Raji (cell line): ENCODE measurements around the gene UQCRC2.

Experiments
- POLR2A ChIP-seq: IDR thresholded peaks from 2 replicates; pipeline ENCODE4 v1.6.1; 2011; ENCODE audit warnings: low read depth, low read length, control low read depth; ENCODE audit not compliant: insufficient read depth

Gene UQCRC2

DNA sequence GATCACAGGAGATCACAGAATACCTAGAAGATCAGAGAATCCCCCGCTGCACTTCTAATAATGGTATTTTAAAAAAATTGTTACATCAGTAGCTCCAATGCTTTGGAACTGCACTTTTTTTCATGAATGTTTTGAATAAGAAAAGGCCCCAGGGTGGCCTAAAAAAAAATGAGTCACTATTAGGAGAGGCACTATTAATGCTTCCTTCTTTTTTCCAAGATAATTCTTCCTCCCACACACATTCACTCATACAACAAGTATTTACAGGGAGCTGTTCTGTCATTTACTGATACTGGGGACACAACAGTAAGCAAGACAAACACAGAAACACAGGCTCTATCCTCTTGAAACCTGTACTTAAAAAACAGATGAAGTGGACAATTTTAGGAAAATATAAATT is 48.4 kb downstream of the UQCRC2 start:
- no peak for TF ChIP-seq POLR2A

DNA sequence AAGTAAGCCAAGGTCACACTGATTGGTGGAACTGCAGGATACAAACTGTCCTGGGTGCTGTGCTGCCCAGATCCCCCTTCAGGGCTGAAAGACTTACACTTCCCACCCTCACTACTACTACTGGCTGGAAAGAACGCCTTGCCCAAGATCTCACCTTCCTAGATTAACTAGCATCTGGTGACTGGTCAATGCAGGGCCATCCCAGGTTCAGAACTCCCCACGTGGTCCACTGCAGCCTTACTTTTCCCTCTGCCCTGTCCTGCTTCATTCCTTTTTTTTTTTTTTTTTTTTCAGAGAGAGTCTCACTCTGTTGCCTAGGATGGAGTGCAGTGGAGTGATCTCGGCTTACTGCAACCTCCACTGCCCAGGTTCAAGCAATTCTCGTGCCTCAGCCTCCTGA is 50.0 kb downstream of the UQCRC2 start:
- no peak for TF ChIP-seq POLR2A

DNA sequence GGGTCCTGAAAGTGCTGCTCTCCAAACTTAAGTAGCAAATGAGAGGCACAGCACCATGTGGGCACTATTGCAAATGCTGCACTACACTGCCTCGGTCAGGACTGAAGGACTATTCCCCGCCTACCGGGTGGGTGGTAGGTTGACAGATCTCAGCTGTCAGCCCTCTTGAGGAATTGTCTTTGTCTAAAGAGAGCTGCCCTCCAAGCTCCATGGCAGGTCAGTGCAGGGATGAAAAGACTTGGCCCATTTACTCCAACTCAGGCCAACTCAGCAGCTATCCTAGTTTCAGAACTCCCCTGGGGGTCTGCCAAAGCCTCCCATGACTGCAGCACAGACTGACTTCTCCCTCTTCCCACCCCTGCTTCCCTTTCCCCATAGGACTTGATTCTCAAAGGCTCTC is 51.2 kb downstream of the UQCRC2 start:
- no peak for TF ChIP-seq POLR2A

DNA sequence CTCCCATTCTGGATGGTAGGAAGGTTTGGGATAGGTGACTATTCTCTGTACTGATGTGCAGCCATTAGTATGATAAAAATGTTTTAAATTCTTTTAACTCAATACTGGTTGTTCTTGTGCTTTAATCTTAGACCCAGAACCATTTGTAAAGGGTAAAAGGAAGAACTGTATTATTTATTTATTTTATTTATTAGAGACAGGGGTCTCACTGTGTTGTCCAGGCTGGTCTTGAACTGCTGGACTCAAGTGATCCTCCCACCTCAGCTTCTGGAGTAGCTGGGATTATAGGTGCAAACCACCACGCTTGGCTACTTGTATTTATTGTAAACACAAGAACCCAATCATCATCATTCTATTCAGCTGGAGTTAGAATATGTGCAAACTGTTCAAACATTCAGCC is 52.6 kb downstream of the UQCRC2 start:
- TF ChIP-seq POLR2A = no peak

DNA sequence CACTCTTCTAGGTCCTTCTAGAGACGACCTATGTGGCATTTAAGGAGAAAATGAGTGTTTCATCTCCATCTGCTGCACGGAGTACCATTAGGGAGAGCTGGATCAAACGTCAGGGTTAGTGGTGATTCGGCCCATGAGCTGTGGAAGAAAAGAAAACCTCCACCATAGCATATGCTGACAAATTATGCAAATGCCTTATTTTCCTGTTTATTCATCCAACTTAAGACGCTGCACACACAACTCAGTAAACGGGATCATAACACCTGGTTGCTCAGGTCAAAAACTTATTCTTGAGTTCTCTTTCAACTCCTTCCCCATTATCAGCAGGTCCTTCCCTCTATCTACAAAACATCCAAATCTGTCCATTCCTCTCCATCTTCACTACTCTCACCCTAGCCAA is 53.5 kb downstream of the UQCRC2 start:
- no peak for TF ChIP-seq POLR2A

DNA sequence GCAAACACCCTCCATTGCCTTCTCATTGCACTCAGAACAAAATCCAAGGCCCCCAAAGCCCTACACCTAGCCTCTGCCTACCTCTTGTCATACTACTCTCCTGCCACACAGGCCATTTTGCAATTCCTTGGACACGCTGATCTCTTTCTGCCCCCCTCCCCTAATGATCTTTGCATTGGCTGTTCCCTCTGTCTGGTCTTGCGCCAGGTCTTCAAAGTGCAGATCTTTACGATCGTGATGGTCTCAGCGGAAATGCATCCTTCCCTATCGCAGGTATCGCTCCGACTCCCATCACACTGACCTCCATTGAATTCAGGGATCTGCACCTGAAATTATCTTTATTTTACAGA is 54.0 kb downstream of the UQCRC2 start:
- TF ChIP-seq POLR2A = no peak

DNA sequence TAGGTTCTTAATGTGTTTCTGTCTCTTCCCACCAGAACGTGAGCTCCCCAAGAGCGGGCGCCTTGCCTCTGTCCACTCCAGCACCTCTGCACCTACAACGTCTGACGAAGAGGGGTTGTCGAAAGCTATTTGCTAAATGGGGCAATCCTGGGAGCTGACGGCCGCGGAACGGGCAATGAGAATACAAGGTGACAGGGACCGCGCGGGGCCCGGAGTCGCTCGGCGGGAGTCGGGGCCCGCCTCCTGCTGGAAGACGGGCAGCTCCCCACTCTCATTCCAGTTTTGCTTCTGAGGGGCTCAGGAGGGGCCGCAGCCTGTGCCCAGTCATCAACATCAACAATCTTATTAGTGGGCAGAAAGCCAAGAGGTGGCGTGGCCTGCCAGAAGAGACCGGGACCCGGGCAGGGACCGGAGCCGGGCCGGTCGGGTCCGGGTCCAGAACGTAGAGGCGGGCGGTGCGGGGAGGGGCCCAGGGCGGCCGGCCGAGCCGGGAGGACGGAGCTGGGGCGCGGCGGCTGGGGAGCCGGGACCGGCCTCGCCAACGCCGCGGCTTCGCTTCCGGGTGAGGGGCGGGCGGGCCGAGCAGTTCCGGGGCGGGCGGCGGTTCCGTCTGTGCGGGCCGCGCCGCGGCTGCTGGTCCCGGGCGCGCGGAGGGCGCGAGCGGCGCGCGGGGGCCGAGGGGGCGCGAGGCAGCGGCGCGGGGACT is 54.5 kb downstream of the UQCRC2 start, which contains the start of gene MOSMO:
MOSMO (plus strand) TSS at position 603 of the 706 bp plus-strand sequence. CDS start 191 bp downstream, outside the sequence.
- TF ChIP-seq POLR2A = peak; percentile 49; the same call in 1 of the 2 replicates

DNA sequence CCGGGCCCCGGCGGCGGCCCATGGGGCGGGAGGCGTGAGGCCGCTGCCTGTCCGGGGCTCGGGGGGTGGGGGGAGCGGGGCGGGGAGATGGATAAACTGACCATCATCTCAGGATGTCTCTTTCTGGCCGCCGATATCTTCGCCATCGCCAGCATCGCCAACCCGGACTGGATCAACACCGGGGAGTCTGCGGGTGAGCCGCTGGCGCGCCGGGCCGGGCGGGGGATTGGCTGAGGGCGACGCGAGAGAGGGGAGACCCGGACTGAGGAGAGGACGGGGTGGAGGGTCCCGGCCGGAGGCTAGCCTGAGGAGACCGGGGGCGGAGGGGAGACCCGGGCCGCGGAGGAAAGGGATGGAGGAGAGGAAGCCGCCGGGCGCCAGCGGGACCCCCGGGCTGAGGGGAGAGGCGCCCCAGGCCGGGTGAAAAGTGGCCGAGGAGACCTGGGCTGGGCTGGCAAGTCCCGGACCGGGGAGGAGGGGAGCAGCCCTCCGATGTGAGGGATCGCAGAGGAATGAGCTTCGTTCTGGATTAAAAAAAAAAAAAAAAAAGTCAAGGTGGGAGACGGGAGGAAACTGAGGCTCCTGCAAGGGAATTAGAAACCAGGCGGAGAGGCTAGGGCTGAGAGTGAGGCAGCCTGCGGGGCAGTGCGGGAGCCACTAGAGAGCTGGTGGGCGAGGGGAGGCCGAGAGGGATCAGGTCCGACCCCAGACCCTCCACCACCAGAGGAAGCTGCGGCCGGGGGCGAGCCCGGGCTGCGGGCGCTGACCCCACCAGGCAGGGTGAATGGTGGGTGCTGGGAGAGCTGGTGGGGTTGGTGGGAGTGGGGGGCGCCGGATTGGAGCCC is 55.3 kb downstream of the UQCRC2 start:
- TF ChIP-seq POLR2A = no peak

DNA sequence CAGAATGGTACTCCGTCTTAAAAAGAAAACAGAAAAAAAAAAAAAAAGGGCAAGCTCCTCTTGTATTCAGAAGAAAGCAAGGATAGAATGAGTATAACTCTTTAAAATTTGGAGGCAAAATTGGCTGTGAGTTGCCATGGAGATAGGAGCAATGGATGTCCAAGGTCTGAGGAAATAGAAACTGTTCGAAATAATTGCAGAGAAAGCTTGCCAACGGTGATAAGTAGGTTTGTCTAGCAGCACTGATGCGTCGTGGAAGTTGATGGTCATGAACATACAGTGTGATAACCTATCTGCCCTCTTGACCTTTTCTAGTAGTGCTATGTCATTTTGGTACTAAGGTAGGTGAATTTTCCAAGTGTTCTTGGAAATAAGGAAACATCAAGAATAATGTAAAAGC is 57.7 kb downstream of the UQCRC2 start:
- no peak for TF ChIP-seq POLR2A

DNA sequence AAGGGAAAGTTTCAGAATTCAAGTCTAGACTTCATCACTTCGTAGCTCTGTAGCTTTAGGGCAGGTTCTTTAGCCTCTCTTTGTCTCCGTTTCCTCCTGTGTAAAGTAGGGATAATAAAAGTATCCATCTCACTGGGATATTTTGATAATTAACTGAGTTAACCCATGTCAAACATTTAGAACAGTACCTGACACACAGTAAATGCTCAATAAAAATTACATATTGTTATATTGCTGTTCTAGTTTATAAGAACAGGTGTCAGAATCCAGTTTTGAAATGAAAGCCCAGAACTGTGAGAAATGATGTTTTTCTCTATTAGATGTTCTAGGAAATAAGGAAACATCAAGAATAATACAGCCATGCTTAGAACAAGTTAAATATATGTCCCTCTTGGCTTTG is 59.1 kb downstream of the UQCRC2 start:
- no peak for TF ChIP-seq POLR2A

DNA sequence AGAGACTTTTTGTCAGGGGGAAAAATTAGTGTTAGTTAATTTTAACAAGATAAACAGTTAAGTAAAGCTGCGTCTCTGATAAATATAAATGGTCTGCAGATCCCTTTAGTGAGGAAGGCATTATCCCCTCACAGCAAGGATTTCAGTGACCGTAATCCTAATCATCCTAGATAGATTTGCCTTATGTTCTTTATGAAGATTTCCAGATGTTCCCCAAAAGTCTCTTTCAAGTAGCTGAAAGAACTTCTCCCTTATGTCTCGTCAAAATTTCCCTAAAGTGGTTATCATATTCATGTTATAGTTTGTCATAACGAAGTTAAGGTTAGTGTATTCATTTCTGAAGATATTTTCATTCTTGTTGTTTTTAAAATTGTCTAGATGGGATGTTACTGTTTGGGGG is 60.3 kb downstream of the UQCRC2 start:
- TF ChIP-seq POLR2A = no peak

DNA sequence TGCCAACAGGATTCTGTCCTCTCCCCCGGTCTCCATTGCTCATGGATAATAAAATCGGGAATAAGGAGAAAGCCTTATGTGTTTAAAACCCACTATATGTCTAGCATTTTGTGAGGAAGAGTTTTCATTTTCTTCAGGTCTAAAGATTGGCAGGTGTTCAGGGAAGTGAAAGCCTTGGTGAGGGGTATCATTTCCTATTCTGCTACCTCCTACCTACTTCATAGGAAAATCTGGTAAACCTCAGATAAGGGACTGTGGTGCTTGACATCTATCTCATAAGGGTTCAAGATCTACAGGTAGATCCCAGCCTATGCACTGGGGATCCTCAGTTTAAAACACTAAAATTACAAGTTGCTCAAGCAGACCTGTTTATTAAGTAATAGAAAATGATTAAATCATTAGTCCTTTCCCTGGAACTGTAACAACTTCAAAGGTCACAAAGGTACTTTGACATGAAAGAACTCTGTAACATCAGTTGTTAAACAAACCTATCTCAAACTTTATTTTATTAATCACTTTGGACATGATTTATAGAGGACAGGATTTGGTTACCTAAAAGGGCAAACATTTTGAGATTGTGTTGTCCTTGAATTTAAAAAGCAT is 61.2 kb downstream of the UQCRC2 start:
- no peak for TF ChIP-seq POLR2A

DNA sequence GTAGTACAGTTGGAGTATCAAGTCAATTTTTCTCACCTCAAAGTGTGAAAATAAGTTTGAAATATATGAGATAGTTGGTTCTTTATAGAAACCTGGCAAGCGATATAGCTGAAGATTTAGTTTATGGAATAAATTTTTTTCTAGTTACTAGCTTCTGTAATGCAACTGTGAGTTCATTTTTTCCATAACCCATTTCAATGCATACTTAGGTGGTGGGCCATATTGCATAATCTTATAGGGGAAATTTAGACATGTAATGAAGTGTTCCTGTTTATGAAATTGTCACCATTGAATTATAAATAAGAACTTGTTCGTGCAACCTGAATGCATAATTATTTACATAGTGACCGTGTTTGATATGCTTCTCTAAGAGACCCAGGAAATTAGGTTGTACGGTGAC is 63.8 kb downstream of the UQCRC2 start:
- TF ChIP-seq POLR2A = no peak

DNA sequence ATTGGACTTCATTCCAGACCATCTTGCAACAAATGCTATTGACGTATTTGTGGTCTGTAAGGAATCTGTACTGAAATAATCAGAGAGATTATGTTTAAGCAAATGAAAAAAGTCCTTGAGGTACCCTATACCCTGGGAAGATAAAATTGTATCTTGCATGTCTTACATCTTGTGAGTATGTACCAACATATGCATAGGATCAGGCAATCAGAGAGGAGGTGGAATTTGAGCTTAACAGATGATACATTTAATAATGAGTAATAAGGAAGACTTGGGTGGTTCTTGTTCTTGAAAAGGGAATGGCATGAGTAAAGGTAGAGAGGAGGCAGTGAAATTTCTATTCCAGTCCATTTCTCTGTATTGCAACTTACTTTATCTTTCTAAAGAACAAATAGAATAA is 65.4 kb downstream of the UQCRC2 start:
- TF ChIP-seq POLR2A = no peak

DNA sequence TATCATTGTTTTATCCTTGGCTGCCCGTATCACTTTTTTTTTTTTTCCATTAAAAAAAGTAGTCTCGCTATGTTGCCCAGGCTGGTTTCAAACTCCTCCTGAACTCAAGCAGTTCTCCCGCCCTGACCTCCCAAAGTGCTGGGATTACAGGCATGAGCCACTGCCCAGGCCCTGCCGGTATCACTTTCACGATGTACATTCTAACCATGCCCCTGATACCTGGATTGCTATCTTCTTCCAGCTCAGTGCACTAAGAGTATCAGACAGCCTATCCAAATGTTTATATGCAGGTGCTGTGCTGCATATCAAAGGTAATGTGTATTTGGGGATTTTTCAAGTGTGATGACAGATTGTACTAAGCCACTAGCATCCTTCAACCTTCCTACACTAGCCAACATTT is 69.0 kb downstream of the UQCRC2 start:
- no peak for TF ChIP-seq POLR2A

DNA sequence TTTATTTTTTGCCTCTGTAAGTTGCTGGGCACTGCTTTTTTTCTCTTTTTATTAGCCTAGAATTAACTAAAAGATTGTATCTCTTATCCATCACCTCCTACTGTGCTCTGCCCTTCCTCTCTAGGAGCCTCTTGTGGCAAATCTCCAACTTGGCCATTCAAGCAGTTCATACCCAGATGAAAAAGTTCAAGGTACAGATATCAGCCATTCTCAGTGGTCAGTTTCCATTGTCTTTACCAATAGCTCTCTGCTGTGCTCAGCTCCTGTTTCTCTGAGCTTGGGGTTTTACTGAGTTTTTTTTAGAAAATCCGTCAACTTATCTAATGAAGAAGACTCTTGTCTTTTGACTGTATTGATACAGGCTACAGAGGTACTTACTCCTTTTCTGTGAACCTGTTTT is 70.3 kb downstream of the UQCRC2 start:
- TF ChIP-seq POLR2A = no peak

DNA sequence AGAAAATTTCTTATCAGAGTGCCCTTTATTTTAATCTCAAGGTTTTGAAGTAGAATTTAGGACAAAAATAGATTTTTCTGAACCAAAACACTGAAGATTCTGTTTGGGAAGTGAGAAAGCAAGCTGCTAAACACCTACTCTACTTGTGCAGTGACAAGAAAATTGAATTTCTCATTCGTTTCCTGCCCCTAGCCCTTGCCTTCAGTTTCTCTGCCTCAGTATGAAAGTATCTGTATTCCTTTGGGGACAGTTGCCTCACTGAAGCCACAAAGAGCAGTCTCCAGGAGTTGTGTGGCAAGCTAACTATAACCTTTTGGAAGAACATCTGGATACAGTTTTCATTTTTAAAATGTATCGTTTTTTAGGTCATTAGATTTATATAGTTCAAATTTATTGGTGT is 74.5 kb downstream of the UQCRC2 start:
- TF ChIP-seq POLR2A = no peak

DNA sequence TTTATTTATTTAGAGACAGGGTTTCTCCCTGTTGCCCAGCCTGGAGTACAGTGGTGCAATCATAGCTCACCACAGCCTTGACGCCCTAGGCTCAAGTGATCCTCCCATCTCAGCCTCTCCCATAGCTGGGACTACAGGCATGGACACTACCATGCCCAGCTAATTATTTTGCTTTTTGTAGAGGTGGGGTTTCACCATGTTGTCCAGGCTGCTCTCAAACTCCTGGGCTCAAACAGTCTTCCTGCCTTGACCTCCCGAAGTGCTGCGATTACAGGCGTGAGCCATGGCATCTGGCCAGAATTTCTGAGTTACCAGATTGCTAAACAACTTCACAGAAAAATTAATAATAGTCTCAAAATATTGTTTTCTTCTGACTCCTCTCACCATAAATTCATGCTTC is 76.5 kb downstream of the UQCRC2 start:
- no peak for TF ChIP-seq POLR2A
